Central memory CD8-positive, alpha-beta T cell (primary cell): Measurements from ENCODE around the gene FMNL2.

ENCODE experiments used
- ATAC-seq: fragments of 150-1000 bp; cut with Tn5 transposase; replicated peaks from 2 replicates; pipeline ENCODE4 v1.10.0; 2022; ENCODE audit warnings: mild to moderate bottlenecking, moderate FRiP score, moderate number of reproducible peaks; ENCODE audit not compliant: poor library complexity, severe bottlenecking; ENCODE audit errors: extremely low read depth
- DNase-seq, 2 donors: peaks; one replicate each; pipeline ENCODE4 v3.0.0; 2021; ENCODE audit warnings: low spot score in 2 of 2
- H3K27ac Mint-ChIP-seq: one replicate; pipeline ENCODE4 v1.8.0; 2022; ENCODE audit warnings: low read depth, mild to moderate bottlenecking, moderate library complexity, mixed read lengths
- H3K27me3 Mint-ChIP-seq: one replicate; pipeline ENCODE4 v1.8.0; 2022; ENCODE audit warnings: mixed read lengths
- H3K36me3 Mint-ChIP-seq: one replicate; pipeline ENCODE4 v1.8.0; 2022; ENCODE audit warnings: mild to moderate bottlenecking, moderate library complexity, mixed read lengths; ENCODE audit not compliant: insufficient read depth
- H3K4me1 Mint-ChIP-seq: one replicate; pipeline ENCODE4 v1.8.0; 2022; ENCODE audit warnings: mixed read lengths
- H3K4me3 Mint-ChIP-seq: one replicate; pipeline ENCODE4 v1.8.0; 2022; ENCODE audit warnings: mild to moderate bottlenecking, moderate library complexity, mixed read lengths
- H3K9me3 Mint-ChIP-seq: one replicate; pipeline ENCODE4 v1.8.0; 2022; ENCODE audit warnings: mixed read lengths

Gene FMNL2

DNA sequence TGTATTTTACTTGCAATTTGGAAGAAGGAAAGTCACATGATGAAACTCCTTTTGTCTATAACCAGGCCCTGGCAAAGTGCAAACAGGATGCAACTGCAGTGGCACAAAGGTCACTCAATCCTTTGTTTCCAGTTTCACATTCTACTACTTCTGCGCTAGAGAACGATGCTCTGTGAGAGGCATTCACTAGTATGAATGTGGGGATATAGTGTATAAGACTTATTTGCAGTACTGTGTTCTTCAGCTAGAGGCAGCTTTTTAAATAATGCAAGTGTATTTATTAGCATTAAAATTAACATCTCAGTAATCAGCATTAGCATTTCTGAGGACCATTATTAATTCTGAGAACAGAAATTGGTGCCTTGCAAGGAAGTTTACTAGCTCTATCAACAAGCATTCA, 313.4 kb downstream of the FMNL2 start:
- Mint-ChIP-seq H3K4me3 (no peak overlapping the region), H3K27ac (no peak overlapping the region), H3K27me3 (no peaks in the 10 kb centered on the region), H3K4me1 (no peaks in the 10 kb centered on the region), H3K9me3 (no peaks in the 10 kb centered on the region), H3K36me3 (peaks cover 12% of the 10 kb centered on the region)
- DNase-seq (no peak), ATAC-seq (no peak)

DNA sequence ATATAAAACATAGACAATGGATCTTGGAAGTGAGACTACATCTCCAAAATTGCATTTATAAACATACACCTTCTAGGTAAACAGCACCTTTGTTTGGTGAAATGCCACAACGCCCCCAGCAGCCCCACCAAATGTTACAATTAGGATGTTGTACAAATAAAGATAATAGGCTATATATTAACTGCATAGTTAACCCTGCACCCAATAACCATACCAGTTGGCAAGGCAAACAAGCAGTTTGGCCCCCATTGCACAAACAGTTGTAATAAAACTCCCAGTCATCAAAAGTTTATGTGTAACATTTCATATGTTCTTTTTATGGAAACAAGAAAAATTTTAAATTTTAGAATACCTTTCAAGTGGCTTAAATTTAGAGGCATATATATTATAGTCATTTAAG, 315.0 kb downstream of the FMNL2 start:
- Mint-ChIP-seq H3K36me3 (peaks cover 21% of the 10 kb centered on the region), H3K4me1 (no peaks in the 10 kb centered on the region), H3K4me3 (no peak overlapping the region), H3K9me3 (no peaks in the 10 kb centered on the region), H3K27me3 (no peaks in the 10 kb centered on the region), H3K27ac (no peak overlapping the region)
- DNase-seq (no peak), ATAC-seq (no peak)

DNA sequence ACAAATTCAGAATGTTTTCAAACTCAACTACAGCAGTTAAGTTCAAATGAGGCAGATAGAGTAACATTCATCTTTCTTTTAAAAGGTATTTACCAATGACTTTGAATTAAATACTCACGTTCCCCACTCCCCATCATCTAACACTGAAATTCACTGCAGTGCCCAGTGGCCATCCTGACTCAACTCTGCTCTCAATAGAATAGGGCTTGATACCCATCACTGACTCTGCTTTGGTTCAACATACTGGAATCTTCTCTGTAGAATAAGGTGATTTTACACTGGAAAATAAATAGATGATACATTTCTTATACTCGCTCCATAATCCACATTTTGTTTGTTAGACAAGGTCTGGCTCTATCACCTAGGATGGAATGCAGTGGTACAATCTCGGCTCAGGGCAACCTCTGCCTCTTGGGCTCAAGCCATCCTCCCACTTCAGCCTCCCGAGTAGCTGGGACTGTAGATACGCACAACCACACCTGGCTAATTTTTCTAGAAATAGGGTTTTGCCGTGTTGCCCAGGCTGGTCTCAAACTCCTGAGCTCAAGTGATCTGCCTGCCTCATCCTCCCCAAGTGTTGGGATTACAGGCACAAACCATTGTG, 315.9 kb downstream of the FMNL2 start:
- Mint-ChIP-seq H3K27ac (no peak overlapping the region), H3K9me3 (no peaks in the 10 kb centered on the region), H3K36me3 (peaks cover 27% of the 10 kb centered on the region), H3K4me1 (no peaks in the 10 kb centered on the region), H3K27me3 (no peaks in the 10 kb centered on the region), H3K4me3 (no peak overlapping the region)
- DNase-seq (no peak), ATAC-seq (no peak)

DNA sequence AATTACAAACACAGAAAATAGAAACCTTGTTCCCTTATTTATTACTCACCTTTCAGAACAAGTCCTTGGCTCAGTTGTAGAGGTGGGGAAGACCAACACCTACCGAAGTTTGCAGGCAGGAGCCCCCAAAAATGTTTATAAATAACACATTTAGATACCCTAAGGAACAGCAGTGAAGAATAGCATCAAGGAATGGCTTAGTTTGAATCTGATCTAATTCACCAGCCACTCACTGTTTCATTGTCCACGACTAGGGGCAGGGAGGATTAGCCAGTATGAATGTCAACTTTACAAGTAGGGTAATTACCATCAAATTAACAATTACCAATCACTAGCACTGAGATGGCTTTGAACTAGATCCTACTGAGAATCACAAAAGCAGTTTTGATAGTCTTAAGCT, 316.9 kb downstream of the FMNL2 start:
- H3K27me3 Mint-ChIP-seq, result no peaks in the 10 kb centered on the region
- no peak overlapping the region for H3K4me3 Mint-ChIP-seq
- H3K9me3 Mint-ChIP-seq, result no peaks in the 10 kb centered on the region
- H3K36me3 Mint-ChIP-seq, result peaks cover 35% of the 10 kb centered on the region
- no peak overlapping the region for H3K27ac Mint-ChIP-seq
- ATAC-seq (no peak), DNase-seq (no peak)
- H3K4me1 Mint-ChIP-seq, result no peaks in the 10 kb centered on the region

DNA sequence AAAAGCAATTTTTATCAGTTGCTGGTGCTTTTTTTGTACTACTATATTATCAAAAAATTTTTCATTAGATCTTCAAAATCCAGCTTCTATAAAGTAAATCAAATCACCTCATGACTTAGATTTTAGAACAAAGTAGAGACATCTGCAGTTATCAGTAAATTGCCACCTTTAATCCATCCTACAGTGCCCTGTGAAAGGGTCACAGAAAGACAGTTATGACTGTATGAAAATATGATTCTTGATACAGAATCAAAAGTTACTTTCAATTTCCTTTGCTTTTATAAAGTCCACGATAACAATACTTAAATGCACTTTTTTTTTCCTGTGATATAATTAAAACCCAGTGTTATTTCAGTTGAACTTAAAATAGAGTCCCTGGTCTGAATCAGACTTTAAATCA, 320.9 kb downstream of the FMNL2 start:
- no peak for ATAC-seq

DNA sequence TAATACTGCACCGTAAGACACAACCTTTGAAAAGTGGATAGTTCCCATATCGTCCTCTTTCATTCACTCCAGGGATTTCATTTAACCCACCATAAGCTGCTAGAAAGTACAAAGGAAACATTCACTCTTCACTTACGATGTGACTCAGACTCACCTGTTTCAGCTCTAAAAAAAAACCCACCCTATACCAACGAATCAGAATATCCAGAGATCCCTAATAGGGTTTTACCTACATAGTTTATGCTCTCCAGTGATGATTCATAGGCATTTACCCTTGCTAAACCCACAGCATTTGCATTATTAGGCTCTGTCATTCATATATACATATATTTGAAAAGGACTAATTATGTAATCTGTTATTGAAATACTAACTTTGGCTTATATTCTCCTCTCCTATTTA, 322.1 kb downstream of the FMNL2 start:
- Mint-ChIP-seq H3K27me3 (no peaks in the 10 kb centered on the region), H3K36me3 (peaks cover 68% of the 10 kb centered on the region), H3K27ac (peak overlapping the region; percentile 50), H3K4me3 (no peak overlapping the region), H3K9me3 (no peaks in the 10 kb centered on the region), H3K4me1 (no peaks in the 10 kb centered on the region)
- ATAC-seq (no peak), DNase-seq (no peak)

More for the DNA sequence above, 320.9 kb downstream of the FMNL2 start:
- Mint-ChIP-seq H3K9me3 (no peaks in the 10 kb centered on the region), H3K4me1 (no peaks in the 10 kb centered on the region), H3K4me3 (no peak overlapping the region), H3K27me3 (no peaks in the 10 kb centered on the region), H3K27ac (no peak overlapping the region), H3K36me3 (peaks cover 61% of the 10 kb centered on the region)
- no peak for DNase-seq

DNA sequence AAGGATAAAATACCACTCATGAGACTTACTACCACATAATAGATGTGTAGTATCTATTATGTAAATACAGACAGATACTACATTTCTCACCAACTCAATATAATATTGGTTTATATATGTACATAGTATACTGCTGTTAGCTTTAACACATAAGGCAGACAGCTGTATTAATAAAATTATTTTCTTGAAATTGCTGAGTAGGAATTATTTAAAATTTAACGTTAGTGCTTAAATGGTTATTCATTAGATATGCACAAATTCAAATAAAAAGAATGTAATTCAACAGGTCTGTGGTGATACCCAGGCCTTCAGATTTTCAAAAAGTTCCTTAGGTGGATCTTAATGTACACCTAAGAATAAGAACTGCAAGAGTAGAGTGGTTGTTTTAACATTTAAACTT, 323.2 kb downstream of the FMNL2 start:
- Mint-ChIP-seq H3K4me3 (no peak overlapping the region), H3K4me1 (no peaks in the 10 kb centered on the region), H3K9me3 (no peaks in the 10 kb centered on the region), H3K36me3 (peaks cover 77% of the 10 kb centered on the region), H3K27ac (no peak overlapping the region), H3K27me3 (no peaks in the 10 kb centered on the region)
- DNase-seq (no peak), ATAC-seq (no peak)

DNA sequence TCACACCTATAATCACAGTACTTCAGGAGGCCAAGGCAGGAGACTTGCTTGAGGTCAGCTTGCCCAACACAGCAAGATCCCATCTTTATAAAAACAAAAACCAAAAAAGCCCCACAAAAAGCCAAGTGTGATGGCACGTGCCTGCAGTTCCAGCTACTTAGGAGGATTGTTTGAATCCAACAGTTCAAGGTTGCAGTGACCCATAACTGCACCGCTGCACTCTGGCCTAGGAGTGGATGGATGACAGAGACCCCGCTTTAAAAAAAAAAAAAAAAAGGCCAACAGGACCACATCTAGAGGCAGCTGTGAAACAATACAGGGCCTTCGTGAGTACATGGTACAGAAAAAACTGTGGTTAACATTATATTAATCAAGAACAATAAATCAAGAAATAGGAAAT, 326.1 kb downstream of the FMNL2 start:
- no peak for ATAC-seq
- H3K4me3 Mint-ChIP-seq, result no peak overlapping the region
- H3K27me3 Mint-ChIP-seq, result no peaks in the 10 kb centered on the region
- no peak for DNase-seq
- H3K9me3 Mint-ChIP-seq, result no peaks in the 10 kb centered on the region
- peaks cover 81% of the 10 kb centered on the region for H3K36me3 Mint-ChIP-seq
- H3K27ac Mint-ChIP-seq, result no peak overlapping the region
- no peaks in the 10 kb centered on the region for H3K4me1 Mint-ChIP-seq

DNA sequence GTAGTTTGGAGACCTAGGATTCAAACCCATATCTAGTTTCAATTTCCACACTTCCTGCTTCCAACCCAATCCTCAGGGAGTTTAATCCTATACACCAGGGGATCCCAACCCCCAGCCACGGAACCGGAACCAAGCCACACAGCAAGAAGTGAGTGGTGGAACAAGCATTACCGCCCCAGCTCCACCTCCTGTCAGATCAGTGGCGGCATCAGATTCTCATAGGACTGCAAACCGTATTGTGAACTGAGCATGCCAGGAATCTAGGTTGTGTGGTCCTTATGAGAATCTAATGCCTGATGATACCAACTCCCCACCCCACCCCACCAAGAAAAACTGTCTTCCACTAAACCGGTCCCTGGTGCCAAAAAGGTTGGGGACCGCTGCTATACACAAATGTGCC, 329.8 kb downstream of the FMNL2 start:
- DNase-seq (no peak), ATAC-seq (no peak)
- Mint-ChIP-seq H3K27me3 (no peaks in the 10 kb centered on the region), H3K9me3 (no peaks in the 10 kb centered on the region), H3K4me1 (no peaks in the 10 kb centered on the region), H3K36me3 (peaks cover 83% of the 10 kb centered on the region), H3K4me3 (no peak overlapping the region), H3K27ac (no peak overlapping the region)

DNA sequence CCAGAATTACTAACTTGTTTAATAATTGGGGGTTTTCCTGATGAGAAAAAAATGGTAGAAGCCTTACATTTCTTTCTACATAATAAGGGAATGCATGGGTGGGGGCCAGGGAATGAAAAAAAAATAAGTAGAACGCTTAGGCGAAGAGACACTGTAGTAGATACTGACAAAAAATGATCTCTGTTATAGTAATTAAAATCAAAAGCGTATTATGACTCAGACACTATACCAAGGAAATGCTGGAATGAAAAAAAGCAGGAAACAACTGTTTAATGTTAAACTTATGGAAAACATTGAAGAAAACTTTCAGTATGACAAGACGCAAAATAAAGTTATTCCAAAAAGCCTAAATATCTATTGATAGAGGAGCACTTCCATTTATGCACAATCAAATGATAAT, 339.4 kb downstream of the FMNL2 start:
- H3K4me1 Mint-ChIP-seq, result no peaks in the 10 kb centered on the region
- ATAC-seq (no peak), DNase-seq (no peak)
- no peak overlapping the region for H3K4me3 Mint-ChIP-seq
- no peaks in the 10 kb centered on the region for H3K27me3 Mint-ChIP-seq
- H3K36me3 Mint-ChIP-seq, result peaks cover 61% of the 10 kb centered on the region
- H3K9me3 Mint-ChIP-seq, result no peaks in the 10 kb centered on the region
- no peak overlapping the region for H3K27ac Mint-ChIP-seq

DNA sequence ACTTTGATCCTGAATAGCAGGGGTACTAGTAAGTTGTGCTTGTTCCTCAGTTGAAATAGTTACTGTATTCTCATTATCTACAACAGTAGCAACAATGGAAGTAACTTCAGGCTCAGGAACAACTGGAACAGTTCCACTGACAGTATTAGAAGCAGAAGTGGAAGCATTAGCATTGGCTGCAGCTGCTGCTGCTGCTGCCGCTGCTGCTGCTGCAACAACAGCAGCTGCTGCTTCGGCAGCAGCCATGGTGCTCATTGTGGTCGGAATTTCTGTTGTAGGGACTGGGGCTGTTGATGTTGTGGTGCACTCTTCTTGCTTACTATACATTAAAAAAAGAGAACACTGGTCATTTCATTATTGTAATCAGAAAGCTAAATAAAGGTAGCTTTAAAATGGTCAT, 341.5 kb downstream of the FMNL2 start:
- Mint-ChIP-seq H3K27ac (no peak overlapping the region), H3K4me3 (no peak overlapping the region), H3K9me3 (no peaks in the 10 kb centered on the region), H3K4me1 (no peaks in the 10 kb centered on the region), H3K27me3 (no peaks in the 10 kb centered on the region), H3K36me3 (peaks cover 69% of the 10 kb centered on the region)
- no peak for ATAC-seq
- no peak for DNase-seq

DNA sequence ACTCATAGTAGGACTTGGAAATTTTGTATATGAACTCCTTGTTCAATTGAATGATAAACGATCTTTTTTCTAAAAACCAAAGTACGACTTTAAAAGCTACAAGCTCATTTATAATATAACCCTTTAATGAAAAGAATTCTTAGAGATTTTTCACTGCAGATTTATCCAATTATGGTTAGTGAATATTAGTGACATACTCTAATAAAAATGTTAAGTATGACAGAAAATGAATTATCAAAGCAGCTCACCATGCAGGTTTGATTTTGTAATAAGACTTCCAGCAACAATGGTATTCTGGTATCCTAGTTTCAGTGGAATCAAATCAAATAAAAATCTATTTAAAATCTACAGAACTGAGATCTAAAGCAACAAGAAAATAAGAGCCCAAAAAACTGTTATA, 343.8 kb downstream of the FMNL2 start:
- Mint-ChIP-seq H3K9me3 (no peaks in the 10 kb centered on the region), H3K27me3 (no peaks in the 10 kb centered on the region), H3K36me3 (peaks cover 54% of the 10 kb centered on the region), H3K4me3 (no peak overlapping the region), H3K27ac (no peak overlapping the region), H3K4me1 (peaks cover 7% of the 10 kb centered on the region)
- ATAC-seq (no peak), DNase-seq (no peak)

DNA sequence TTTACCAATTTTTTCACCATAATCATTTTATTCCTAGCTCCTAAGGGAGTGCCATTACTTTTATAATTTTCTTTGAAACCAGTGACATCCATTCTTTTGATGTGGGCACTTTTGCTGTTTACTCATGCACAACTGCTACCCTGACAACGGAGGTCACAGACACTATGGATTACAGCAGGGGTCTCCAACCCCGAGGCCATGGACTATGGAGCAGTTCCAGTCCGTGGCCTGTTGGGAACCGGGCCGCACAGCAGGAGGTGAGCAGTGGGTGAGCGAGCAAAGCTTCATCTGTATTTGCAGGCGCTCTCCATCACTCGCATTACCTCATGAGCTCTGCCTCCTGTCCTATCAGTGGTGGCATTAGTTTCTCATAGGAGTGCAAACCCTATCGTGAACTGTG, 347.7 kb downstream of the FMNL2 start:
- no peak overlapping the region for H3K27ac Mint-ChIP-seq
- DNase-seq, result no peak
- peaks cover 26% of the 10 kb centered on the region for H3K36me3 Mint-ChIP-seq
- ATAC-seq, result no peak
- H3K9me3 Mint-ChIP-seq, result no peaks in the 10 kb centered on the region
- H3K27me3 Mint-ChIP-seq, result no peaks in the 10 kb centered on the region
- H3K4me1 Mint-ChIP-seq, result peaks cover 29% of the 10 kb centered on the region
- no peak overlapping the region for H3K4me3 Mint-ChIP-seq

DNA sequence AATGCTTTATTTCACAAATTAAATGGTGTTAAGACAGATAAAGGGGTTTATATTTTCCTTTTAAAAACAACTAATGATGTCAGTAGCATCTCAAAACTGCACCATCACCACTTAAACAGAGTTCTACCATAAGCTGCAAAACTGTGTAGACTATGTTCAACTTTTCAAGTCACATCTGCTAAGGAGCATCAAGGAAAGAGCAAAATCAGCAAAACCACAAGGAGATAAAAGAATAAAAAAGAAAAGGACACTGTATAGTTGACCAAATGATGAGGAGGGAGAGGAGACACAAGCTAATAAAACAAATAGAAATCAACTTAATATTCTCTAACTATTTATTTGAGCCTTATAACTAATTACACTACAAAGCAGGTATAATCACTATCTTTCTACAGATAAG, 348.4 kb downstream of the FMNL2 start:
- DNase-seq (no peak), ATAC-seq (no peak)
- Mint-ChIP-seq H3K27ac (no peak overlapping the region), H3K27me3 (no peaks in the 10 kb centered on the region), H3K36me3 (peaks cover 29% of the 10 kb centered on the region), H3K4me3 (no peak overlapping the region), H3K4me1 (peaks cover 29% of the 10 kb centered on the region), H3K9me3 (no peaks in the 10 kb centered on the region)
